Tibial nerve (tissue), 4 donors: ENCODE data around the gene PLEKHA7. TPM values are rescaled to one million over a fixed set of nuclear protein-coding genes. Genes with fewer than 3 reads are reported as not detected.

Experiments
- DNase-seq, 2 donors: peaks; one replicate each; pipeline ENCODE4 v3.0.0-alpha.2; 2019; ENCODE audit warnings: low spot score in 2 of 2
- H3K27ac ChIP-seq, 4 donors: fragments of 200-600 bp; sonication (generic) in 3 of 4; one replicate each; pipeline ENCODE4 v1.5.1; 2017 to 2019; ENCODE audit warnings: mild to moderate bottlenecking in 1 of 4
- H3K27me3 ChIP-seq, 2 donors: fragments of 200-600 bp; sonication (generic) in 1 of 2; one replicate each; pipeline versions ENCODE4 v1.5.1 to v1.6.0; 2017 to 2019
- H3K36me3 ChIP-seq, 3 donors: fragments of 200-600 bp; sonication (generic); one replicate each; pipeline ENCODE4 v1.5.1; 2018 to 2019
- H3K4me1 ChIP-seq, 4 donors: fragments of 200-600 bp; sonication (generic) in 3 of 4; one replicate each; pipeline ENCODE4 v1.5.1; 2017 to 2019
- H3K4me3 ChIP-seq, 4 donors: fragments of 200-600 bp; sonication (generic) in 3 of 4; one replicate each; pipeline ENCODE4 v1.5.1; 2017 to 2019; ENCODE audit warnings: mild to moderate bottlenecking in 1 of 4, moderate library complexity in 1 of 4
- H3K9me3 ChIP-seq, 4 donors: fragments of 200-600 bp; sonication (generic) in 3 of 4; one replicate each; pipeline ENCODE4 v1.5.1; 2017 to 2019
- EP300 ChIP-seq, 2 donors: sonication (generic); formaldehyde crosslinking; IDR thresholded peaks; one replicate each; pipeline ENCODE4 v1.6.1; 2017; ENCODE audit warnings: antibody characterized with exemption in 2 of 2, mild to moderate bottlenecking in 1 of 2
- POLR2A ChIP-seq, 2 donors: fragments of 450-650 bp; IDR thresholded peaks; one replicate each; pipeline ENCODE4 v1.6.1; 2017; ENCODE audit warnings: antibody characterized with exemption in 2 of 2, mild to moderate bottlenecking in 2 of 2, moderate library complexity in 2 of 2
- WGBS, 2 donors: methylation state at CpG; one replicate each; pipeline ENCODE4 v1.1.5; 2018; 5-methylcytosine and 5-hydroxymethylcytosine counted together
- total RNA-seq, 4 donors: library from RNA; depleted of rRNA; stranded (reverse); fragments of >200 nt; gene quantifications; one replicate each; pipeline ENCODE4 v1.1.0, GENCODE V29; 2016
- TF ChIP-seq, protein P1 (sequence below), 5 experiments: fragments of 200-600 bp in 3 of 5; fragments of 450-650 bp in 2 of 5; sonication (generic) in 3 of 5; IDR thresholded peaks; one replicate each; pipeline ENCODE4 v1.5.1; 2016 to 2019; ENCODE audit warnings: antibody characterized with exemption in 5 of 5, mild to moderate bottlenecking in 3 of 5, moderate library complexity in 2 of 5

PLEKHA7 gene
- total RNA-seq, 4 donors from 2014 or later, result 41.6 to 56.7 (median 50.1) TPM

DNA sequence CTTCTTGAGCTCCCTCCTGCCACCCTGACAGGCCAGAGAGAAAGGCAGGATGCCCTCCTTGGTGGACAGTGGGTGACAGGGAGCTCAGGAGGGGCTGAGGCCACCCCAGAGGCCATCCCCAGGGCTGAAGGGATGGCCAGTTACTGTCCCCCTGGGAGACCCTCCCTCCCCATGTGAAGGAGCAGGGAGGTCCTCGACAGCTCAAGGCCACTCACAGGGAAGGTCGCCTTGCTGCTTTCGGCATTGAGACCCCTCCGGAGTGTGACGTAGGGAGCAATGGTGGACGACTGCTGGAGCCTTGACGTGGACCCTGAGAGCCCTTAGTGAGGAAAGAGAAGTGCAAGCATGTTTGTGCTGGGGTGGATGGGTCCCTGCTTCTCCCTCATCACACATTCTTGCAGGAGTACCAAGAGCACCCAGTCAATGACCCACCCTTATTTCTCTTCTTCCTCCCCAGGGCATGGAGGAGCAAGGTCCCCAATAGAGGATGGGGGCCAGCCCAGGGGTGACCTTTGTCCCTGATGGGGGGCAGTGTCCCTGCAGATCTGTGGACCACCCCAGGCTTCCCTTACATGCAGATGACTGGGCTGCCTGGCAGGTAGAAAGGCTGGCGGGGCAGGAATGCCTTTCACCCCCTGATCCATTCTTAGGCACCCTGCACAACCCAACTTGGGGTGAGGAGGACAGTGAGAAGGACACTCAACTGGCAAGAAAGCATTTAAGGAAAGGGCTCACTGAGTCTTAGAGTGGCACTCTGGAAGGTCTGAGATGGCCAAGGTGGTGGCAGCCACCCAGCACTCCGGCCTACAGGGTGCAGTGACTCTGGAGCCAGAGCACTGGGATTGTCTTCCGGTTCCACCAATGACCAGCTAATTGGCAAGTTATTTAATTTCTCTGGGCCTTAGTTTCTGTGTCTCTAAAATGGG lies 224.4 kb downstream of the PLEKHA7 start:
- no peak for DNase-seq
- Histone ChIP-seq H3K36me3 (peaks cover 0 to 47% (median 0%) of the 10 kb centered on the region in 3 donors), H3K27ac (peak overlapping the region in 2 of 4 donors; percentile 83 to 89), H3K9me3 (no peaks in the 10 kb centered on the region), H3K27me3 (no peaks in the 10 kb centered on the region), H3K4me1 (peaks cover 0 to 50% (median 9%) of the 10 kb centered on the region in 4 donors), H3K4me3 (no peak overlapping the region)
- TF ChIP-seq EP300 (IDR thresholded peaks at IDR 0.05) (no peak), POLR2A (IDR thresholded peaks at IDR 0.05) (no peak)
- TF ChIP-seq, protein P1, sequence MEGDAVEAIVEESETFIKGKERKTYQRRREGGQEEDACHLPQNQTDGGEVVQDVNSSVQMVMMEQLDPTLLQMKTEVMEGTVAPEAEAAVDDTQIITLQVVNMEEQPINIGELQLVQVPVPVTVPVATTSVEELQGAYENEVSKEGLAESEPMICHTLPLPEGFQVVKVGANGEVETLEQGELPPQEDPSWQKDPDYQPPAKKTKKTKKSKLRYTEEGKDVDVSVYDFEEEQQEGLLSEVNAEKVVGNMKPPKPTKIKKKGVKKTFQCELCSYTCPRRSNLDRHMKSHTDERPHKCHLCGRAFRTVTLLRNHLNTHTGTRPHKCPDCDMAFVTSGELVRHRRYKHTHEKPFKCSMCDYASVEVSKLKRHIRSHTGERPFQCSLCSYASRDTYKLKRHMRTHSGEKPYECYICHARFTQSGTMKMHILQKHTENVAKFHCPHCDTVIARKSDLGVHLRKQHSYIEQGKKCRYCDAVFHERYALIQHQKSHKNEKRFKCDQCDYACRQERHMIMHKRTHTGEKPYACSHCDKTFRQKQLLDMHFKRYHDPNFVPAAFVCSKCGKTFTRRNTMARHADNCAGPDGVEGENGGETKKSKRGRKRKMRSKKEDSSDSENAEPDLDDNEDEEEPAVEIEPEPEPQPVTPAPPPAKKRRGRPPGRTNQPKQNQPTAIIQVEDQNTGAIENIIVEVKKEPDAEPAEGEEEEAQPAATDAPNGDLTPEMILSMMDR (IDR thresholded peaks at IDR 0.05), result no peak
- 88 to 95% methylated on average over 8 to 9 of the region's 10 CpGs for WGBS, 2 donors

DNA sequence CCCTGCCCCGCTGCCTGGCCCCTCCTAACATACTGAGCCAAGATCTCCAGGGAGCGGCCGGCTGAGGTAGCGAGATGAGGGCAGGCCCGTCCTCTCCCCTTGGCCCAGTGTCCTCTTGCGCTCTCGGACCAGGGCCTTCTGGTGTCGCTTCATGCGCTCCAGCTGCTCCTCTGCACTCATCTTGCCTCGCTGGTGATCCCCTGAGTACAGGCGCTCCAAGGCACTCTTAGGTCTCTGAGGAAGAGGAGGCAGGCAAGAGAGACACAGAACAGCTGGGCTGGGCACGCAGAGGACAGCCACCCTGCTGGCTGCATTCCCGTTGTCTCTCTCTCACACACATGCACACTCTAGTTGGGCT lies 225.2 kb downstream of the PLEKHA7 start:
- H3K36me3 ChIP-seq, result peaks cover 0 to 42% (median 0%) of the 10 kb centered on the region in 3 donors
- TF ChIP-seq POLR2A (IDR thresholded peaks at IDR 0.05), result no peak
- TF ChIP-seq, protein P1 (IDR thresholded peaks at IDR 0.05), result no peak
- no peaks in the 10 kb centered on the region for H3K9me3 ChIP-seq
- DNase-seq, result no peak
- no peaks in the 10 kb centered on the region for H3K27me3 ChIP-seq
- peaks cover 0 to 45% (median 9%) of the 10 kb centered on the region in 4 donors for H3K4me1 ChIP-seq
- no peak overlapping the region for H3K4me3 ChIP-seq
- 81 to 89% methylated on average over 3 to 13 of the region's 13 CpGs for whole genome bisulfite sequencing, 2 donors
- H3K27ac ChIP-seq, result peak overlapping the region in 3 of 4 donors; percentile 4 to 89 (median 83)

DNA sequence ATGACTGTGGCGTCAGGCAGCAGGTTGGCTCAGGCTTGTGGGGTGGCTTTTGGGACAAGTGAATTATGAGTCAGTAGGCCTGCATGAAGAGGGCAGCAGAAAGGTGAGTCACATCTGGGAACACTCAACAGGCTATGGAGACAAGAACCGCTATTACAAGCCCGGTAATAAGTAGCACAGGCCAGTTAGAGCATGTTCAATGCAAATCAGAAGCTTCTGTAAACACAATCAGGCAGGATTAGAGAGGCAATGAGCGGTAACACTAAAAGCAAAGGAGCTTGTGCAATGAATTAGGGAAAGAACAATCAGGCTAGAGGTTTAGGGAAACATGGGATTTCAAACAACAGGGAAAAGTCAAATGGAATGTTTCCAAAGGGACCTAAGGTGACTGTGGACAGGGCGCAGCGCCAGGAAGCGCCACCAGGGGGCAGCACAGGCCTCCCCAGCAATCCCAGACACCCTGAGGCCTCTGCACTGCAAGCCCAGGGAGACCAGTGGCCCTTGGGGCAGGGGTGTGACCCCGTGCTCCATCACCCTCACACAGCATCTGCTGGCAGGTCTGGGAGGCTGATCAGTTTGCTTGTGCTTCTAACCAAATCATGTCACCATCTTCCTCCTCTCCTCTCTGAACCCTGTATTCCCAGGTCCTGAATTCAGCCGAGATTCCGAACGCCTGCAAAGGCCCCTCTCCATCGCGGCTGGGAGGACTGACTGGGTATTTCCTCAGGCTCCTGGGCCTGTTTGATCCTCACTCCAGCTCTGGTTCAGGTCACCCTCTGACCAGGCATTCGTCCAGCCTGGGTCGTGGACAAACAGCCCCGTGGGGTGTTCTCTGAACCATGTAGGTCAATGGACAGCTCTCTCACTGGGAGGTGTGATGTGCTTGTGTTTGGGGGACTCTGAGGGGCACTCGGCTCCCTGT lies 225.8 kb downstream of the PLEKHA7 start:
- Histone ChIP-seq H3K4me3 (no peak overlapping the region), H3K27ac (peak overlapping the region in 3 of 4 donors; percentile 4 to 89 (median 83)), H3K9me3 (no peaks in the 10 kb centered on the region), H3K4me1 (peaks cover 0 to 44% (median 9%) of the 10 kb centered on the region in 4 donors), H3K27me3 (no peaks in the 10 kb centered on the region), H3K36me3 (peaks cover 0 to 38% (median 0%) of the 10 kb centered on the region in 3 donors)
- TF ChIP-seq EP300 (IDR thresholded peaks at IDR 0.05) (peak in 1 of 2 donors; percentile 27), POLR2A (IDR thresholded peaks at IDR 0.05) (no peak)
- TF ChIP-seq, protein P1 (IDR thresholded peaks at IDR 0.05), result peak; percentile 84 to 95 (median 91)
- DNase-seq, result peak; percentile 41 to 66
- WGBS, 2 donors, result 59 to 65% methylated on average over 17 of the region's 17 CpGs

DNA sequence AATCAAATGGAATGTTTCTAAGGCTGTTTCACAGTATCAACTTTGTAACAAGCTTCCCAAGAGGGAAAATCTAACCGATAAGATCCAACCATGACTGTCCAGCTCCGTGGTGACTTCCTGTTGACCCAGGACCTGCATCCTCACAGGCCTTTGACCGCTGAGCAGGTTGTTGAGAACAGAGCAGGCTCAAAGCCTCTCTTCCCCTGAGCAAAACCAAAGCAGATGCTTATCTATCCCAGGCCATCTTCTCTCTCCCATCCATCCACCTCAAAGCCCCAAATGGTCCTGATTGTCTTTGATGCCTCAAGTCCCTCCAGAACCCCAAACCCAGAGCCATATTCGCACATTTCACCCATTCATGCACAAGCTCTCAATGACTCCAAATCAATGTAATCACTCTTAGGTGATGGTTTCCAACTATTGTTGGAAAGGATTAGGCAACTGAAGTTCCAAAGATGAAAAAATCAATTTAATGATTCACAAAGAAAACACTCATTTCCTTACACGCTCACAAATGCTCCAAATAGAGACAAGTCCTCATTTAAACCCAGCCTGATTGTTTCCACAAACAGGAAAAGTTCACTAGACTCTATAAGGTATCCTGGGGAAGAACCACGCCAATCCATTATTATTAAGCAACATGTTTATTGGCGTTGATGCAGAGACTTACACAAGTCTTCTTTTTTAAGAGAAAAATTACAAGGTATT lies 227.0 kb downstream of the PLEKHA7 start:
- H3K4me1 ChIP-seq, result peaks cover 0 to 32% (median 9%) of the 10 kb centered on the region in 4 donors
- DNase-seq, result no peak
- no peaks in the 10 kb centered on the region for H3K27me3 ChIP-seq
- TF ChIP-seq EP300 (IDR thresholded peaks at IDR 0.05), result no peak
- no peak for TF ChIP-seq POLR2A (IDR thresholded peaks at IDR 0.05)
- TF ChIP-seq, protein P1 (IDR thresholded peaks at IDR 0.05), result no peak
- WGBS, 2 donors, result 74 to 75% methylated on average over 7 of the region's 7 CpGs
- peak overlapping the region in 1 of 4 donors; percentile 46 for H3K27ac ChIP-seq
- H3K36me3 ChIP-seq, result peaks cover 0 to 44% (median 0%) of the 10 kb centered on the region in 3 donors
- H3K4me3 ChIP-seq, result no peak overlapping the region
- H3K9me3 ChIP-seq, result no peaks in the 10 kb centered on the region
